LNCaP clone FGC (cell line): ENCODE measurements around the gene PRKG1.
"Not testable (repeated sequence)": the region's sequence is repeated elsewhere in the genome, so short reads cannot be mapped to it uniquely, and the experiment has no call there.

Experiments
- DNase-seq: peaks from one replicate; pipeline ENCODE4 v3.0.0-alpha.2; 2011; ENCODE audit warnings: low read depth
- H3K4me3 ChIP-seq: 2 replicates; pipeline ENCODE4 v1.5.1; 2011; ENCODE audit warnings: mild to moderate bottlenecking, low read depth, low read length, control low read depth
- TF ChIP-seq, protein P1 (sequence below): IDR thresholded peaks from 2 replicates; pipeline ENCODE4 v1.5.1; 2012; ENCODE audit warnings: mild to moderate bottlenecking; ENCODE audit not compliant: control insufficient read depth, insufficient read depth; ENCODE audit errors: extremely low read depth

The PRKG1 gene

DNA sequence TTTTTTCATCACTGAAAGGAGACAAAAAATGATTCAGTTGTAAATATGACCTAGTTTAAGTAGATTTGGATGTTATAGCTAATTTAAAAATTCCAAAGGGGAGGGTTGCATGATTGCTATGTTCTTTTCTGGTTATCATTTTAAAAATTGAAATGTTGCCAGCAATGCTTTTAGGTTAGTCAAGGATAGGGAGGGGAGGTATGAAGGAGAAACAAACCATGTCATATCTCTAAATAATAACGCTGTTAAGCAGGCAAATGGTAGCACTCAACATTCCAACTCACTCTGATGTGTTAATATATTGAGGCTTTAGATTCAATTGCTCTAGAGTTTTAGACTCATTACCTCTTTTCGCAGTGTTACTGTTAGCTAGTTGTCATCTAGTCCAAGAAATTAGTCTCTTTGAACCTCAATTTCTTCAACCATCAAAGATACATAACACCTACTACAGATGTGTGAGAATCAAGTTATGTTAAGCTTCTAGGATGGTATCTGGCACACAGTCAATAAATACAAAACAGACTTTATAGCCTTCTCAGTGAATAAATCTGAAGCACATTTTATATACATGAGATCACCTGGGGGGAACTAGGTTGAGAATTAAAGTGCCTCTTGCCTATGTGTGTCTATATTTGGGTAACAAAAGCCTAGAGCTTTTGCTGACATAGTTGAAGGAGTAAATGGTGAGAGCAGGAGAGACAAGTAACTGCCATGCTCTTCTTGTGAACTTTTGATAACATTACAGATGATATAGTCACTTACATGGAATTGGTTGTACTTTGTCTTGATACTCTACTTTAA is 500.2 kb downstream of the PRKG1 start:
- H3K4me3 ChIP-seq, result no peak overlapping the region
- DNase-seq, result no peak
- TF ChIP-seq, protein P1, sequence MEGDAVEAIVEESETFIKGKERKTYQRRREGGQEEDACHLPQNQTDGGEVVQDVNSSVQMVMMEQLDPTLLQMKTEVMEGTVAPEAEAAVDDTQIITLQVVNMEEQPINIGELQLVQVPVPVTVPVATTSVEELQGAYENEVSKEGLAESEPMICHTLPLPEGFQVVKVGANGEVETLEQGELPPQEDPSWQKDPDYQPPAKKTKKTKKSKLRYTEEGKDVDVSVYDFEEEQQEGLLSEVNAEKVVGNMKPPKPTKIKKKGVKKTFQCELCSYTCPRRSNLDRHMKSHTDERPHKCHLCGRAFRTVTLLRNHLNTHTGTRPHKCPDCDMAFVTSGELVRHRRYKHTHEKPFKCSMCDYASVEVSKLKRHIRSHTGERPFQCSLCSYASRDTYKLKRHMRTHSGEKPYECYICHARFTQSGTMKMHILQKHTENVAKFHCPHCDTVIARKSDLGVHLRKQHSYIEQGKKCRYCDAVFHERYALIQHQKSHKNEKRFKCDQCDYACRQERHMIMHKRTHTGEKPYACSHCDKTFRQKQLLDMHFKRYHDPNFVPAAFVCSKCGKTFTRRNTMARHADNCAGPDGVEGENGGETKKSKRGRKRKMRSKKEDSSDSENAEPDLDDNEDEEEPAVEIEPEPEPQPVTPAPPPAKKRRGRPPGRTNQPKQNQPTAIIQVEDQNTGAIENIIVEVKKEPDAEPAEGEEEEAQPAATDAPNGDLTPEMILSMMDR, result no peak

DNA sequence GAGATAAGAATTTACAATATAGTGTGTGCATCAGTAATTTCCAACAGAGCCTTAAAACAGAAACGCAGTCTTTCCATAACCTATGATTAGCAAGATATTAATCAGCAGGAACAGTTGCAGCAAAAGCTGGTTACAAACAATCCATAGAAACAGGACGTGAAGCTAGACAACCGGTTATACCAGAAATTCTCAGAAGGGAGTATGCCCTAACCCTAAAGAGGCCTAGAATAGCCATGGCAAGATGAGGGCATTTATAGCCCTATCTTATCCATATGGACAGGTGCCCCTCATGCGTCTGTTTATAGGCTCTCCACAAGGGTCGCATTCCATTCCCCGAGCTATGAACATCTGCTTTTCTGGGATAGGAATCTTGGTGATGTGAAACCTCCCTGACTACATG is 506.9 kb downstream of the PRKG1 start:
- not testable (repeated sequence) for DNase-seq, H3K4me3 ChIP-seq

- H3K4me3 ChIP-seq, result no peak overlapping the region
- no peak for DNase-seq
- TF ChIP-seq, protein P1, result no peak
These were observed 509.7 kb downstream of the PRKG1 start for GRCh38 chr10:51583976-51584375.

DNA sequence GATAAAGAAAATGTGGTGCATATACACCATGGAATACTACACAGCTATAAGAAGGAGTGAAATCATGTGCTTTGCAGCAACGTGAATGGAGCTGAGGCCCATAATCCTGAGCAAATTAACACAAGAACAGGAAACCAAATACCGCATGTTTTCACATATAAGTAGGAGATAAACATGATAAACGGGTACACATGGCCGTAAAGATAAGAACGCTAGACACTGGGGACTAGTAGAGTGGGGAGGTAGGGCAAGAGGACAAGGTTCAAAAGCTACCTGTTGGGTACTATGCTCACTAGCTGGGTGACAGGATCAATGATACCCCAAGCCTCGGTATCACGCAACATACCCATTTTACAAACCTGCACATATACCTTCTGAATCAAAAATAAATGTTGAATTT is 511.5 kb downstream of the PRKG1 start:
- TF ChIP-seq, protein P1, result no peak
- no peak overlapping the region for H3K4me3 ChIP-seq
- DNase-seq, result no peak

DNA sequence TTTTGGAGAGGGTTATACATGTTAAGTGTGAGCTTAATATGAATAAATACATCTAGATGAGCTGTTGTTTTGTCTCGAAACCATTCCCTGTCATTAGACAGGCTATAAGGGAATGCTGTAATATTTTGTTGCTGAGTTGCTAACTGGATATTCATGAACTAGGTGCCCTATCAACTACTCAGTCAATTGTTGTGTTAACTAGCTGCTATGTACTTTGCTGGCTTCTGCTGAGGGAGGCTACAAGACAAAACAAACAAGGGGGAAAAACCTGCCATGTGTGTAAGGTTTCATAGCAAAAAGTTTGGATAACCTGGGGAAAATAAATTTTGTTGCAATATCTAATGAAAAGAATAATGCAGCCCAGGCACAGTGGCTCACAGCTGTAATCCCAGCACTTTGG is 514.7 kb downstream of the PRKG1 start:
- TF ChIP-seq, protein P1, result no peak
- no peak for DNase-seq
- H3K4me3 ChIP-seq, result no peak overlapping the region

DNA sequence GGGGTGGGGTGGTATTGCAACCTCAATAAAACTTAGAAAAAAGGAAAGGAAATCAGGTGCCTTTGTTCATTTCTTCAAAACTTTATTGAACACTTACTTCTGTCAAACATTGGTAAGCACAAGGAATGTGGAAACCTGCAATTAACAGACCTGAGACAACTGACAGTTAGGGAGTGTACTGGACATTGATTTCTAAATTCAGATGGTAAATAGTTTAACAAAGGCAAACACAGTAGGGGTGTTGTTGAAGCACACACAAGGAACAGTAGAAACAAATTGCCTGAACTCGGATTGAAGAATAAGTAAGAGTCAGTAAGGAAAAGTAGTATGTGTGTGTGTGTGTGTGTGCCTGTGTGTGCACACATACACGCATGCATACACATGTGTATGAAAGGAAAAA is 516.5 kb downstream of the PRKG1 start:
- DNase-seq, result no peak
- H3K4me3 ChIP-seq, result no peak overlapping the region
- TF ChIP-seq, protein P1, result no peak

DNA sequence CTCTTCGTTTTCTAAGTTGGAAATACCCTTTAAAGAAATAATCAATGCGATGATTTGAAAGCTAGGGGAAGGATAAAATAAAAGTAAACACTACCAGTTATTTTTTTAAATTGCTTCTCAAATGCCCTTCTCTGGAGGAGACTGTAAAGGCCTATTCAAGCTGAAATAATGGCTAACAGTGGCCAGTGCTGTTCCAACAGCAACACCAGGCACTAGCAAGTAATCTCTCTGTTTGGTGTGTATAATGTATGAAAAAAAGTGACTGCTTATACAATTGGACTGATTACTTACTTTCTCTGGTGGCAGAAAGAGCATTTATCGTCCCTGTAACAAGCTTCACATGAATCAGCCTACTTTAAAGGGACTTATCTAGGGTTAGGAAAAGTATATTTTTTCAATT is 522.4 kb downstream of the PRKG1 start:
- no peak for DNase-seq
- TF ChIP-seq, protein P1, result no peak
- no peak overlapping the region for H3K4me3 ChIP-seq
